ENCODE results near the gene NEUROG1.

- TF ChIP-seq MXI1 (IDR thresholded peaks at IDR 0.05; ENCODE audit: low read depth, low read length) (no peak), ATF3 (IDR thresholded peaks at IDR 0.05; ENCODE audit: borderline replicate concordance, extremely low read depth, low read depth, low read length) (no peak), PBX3 (IDR thresholded peaks at IDR 0.05; ENCODE audit: insufficient replicate concordance, low read depth, low read length) (no peak), POLR2AphosphoS2 (IDR thresholded peaks at IDR 0.05; ENCODE audit: low read depth, low read length) (no peak), ZNF384 (IDR thresholded peaks at IDR 0.05; ENCODE audit: borderline replicate concordance, low read depth, low read length) (no peak), FOXM1 (IDR thresholded peaks at IDR 0.05; ENCODE audit: low read depth, low read length) (no peak), YY1 (IDR thresholded peaks at IDR 0.05; ENCODE audit: low read depth, low read length) (no peak), ELK1 (IDR thresholded peaks at IDR 0.05; ENCODE audit: low read depth, low read length) (no peak), EP300 (IDR thresholded peaks at IDR 0.05; ENCODE audit: borderline replicate concordance in 1 of 2, control insufficient read depth in 1 of 2, low read depth in 2 of 2, low read length in 2 of 2) (no peak), POLR2AphosphoS5 (IDR thresholded peaks at IDR 0.05; ENCODE audit: low read length) (no peak), ZBTB33 (IDR thresholded peaks at IDR 0.05) (no peak)
- TF ChIP-seq, protein P1, sequence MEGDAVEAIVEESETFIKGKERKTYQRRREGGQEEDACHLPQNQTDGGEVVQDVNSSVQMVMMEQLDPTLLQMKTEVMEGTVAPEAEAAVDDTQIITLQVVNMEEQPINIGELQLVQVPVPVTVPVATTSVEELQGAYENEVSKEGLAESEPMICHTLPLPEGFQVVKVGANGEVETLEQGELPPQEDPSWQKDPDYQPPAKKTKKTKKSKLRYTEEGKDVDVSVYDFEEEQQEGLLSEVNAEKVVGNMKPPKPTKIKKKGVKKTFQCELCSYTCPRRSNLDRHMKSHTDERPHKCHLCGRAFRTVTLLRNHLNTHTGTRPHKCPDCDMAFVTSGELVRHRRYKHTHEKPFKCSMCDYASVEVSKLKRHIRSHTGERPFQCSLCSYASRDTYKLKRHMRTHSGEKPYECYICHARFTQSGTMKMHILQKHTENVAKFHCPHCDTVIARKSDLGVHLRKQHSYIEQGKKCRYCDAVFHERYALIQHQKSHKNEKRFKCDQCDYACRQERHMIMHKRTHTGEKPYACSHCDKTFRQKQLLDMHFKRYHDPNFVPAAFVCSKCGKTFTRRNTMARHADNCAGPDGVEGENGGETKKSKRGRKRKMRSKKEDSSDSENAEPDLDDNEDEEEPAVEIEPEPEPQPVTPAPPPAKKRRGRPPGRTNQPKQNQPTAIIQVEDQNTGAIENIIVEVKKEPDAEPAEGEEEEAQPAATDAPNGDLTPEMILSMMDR (IDR thresholded peaks at IDR 0.05 in 2 of 3, conservative IDR thresholded peaks at IDR 0.05 in 1 of 3; ENCODE audit: control insufficient read depth in 2 of 3, extremely low read depth in 1 of 3, insufficient read depth in 1 of 3, low read depth in 3 of 3, low read length in 3 of 3) = no peak
- TF ChIP-seq, protein P2, sequence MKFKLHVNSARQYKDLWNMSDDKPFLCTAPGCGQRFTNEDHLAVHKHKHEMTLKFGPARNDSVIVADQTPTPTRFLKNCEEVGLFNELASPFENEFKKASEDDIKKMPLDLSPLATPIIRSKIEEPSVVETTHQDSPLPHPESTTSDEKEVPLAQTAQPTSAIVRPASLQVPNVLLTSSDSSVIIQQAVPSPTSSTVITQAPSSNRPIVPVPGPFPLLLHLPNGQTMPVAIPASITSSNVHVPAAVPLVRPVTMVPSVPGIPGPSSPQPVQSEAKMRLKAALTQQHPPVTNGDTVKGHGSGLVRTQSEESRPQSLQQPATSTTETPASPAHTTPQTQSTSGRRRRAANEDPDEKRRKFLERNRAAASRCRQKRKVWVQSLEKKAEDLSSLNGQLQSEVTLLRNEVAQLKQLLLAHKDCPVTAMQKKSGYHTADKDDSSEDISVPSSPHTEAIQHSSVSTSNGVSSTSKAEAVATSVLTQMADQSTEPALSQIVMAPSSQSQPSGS (IDR thresholded peaks at IDR 0.05; ENCODE audit: low read length) = no peak
- TF ChIP-seq, protein P3, sequence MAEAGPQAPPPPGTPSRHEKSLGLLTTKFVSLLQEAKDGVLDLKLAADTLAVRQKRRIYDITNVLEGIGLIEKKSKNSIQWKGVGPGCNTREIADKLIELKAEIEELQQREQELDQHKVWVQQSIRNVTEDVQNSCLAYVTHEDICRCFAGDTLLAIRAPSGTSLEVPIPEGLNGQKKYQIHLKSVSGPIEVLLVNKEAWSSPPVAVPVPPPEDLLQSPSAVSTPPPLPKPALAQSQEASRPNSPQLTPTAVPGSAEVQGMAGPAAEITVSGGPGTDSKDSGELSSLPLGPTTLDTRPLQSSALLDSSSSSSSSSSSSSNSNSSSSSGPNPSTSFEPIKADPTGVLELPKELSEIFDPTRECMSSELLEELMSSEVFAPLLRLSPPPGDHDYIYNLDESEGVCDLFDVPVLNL (IDR thresholded peaks at IDR 0.05; ENCODE audit: low read depth, low read length) = no peak
Observed at GRCh38 chr5:135582099-135582781, 46.5 kb upstream of the NEUROG1 start.

Measured in GM12878 (cell line).